Nucleus accumbens (tissue), 56 donors: Measurements from ENCODE around the gene ZNF197.
"Not testable (repeated sequence)": the region's sequence is repeated elsewhere in the genome, so short reads cannot be mapped to it uniquely, and the experiment has no call there.

ENCODE experiments used
- DNase-seq, 56 donors: peaks; one replicate each; lab custom pipeline; 2025; lab: John Stamatoyannopoulos, UW

Gene ZNF197

DNA sequence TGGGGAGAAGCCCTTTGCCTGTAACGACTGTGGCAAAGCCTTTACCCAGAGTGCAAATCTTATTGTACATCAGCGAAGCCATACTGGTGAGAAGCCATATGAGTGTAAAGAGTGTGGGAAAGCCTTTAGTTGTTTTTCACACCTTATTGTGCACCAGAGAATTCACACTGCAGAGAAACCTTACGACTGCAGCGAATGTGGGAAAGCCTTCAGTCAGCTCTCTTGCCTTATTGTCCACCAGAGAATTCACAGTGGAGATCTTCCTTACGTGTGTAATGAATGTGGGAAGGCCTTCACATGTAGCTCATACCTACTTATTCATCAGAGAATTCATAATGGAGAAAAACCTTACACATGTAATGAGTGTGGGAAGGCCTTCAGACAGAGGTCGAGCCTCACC lies 34.6 kb downstream of the ZNF197 start:
- DNase-seq = no peak

- no peak for DNase-seq
These were observed 36.4 kb downstream of the ZNF197 start for GRCh38 chr3:44661189-44661588.

DNA sequence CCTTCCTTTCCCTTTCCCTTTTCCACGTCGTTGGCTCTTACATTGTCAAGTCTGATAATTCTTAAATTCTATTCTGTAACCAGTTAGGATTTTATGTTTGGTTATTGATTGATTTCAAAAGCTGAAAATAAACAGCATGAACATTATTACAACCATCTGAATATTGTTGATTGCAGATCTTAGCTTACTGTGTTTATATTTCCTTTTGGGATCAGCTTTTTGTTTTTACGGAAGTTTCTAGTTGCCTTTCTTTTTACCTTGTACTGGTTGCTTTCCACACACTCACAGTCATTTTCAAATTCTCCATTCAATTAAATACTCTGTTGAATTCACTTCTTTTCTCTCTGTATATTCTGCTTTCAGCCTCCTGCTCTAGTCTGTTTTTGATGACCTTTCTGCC lies 40.3 kb downstream of the ZNF197 start:
- DNase-seq = no peak

DNA sequence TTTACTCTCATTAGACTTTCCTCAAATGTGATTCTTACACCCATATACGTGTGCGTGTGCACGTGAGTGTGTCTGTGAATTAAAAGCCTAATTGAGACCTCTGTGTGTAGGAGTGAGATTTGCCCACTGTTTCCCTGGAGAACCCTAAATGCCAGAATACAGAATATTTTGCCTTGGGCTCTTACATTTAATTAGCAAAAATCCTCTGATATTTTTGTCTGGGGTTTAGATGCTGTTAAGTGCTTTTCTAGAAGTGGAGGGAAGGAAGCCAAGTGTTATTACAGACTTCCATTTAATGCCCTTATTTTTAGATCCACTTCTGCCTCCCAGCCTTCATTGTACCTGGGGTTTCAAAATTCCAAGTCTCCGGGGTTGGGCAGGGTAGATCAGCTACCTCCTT lies 41.5 kb downstream of the ZNF197 start:
- no peak for DNase-seq

- DNase-seq = no peak
These were observed 44.9 kb downstream of the ZNF197 start for GRCh38 chr3:44669760-44670159.

- not testable (repeated sequence) for DNase-seq
These were observed 48.6 kb downstream of the ZNF197 start for GRCh38 chr3:44673466-44673865.

- DNase-seq = no peak
These were observed 49.4 kb downstream of the ZNF197 start for GRCh38 chr3:44674211-44674610.

DNA sequence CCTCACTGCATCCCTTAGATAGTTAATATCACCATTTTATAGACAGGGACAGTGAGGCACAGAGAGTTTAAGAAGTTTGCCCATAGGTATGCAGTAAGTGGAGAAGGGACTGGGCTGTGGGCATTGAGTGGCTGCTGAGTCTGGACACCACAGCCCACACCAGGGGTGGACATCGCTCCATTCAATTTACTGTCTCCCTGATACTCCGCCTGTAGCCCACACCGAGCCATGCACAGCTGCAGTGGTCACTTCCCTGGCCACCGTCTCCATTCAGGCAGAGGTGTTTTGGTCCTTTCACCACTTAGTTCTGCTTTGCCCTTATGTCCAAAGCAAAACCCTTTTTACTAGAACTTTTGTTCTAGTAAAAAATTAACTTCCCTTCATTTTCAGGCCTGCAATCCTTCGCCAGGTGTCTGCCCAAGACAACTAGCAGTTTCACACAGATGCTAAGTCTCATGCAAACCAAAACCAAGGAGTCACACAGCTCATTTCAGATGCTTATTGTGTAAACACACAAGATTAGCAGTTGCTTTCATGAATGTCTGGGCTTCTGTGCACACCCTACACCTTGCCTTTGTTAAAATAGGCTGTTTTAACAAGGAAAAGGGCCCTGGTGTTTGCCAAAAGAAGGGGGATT lies 53.8 kb downstream of the ZNF197 start:
- DNase-seq = no peak

DNA sequence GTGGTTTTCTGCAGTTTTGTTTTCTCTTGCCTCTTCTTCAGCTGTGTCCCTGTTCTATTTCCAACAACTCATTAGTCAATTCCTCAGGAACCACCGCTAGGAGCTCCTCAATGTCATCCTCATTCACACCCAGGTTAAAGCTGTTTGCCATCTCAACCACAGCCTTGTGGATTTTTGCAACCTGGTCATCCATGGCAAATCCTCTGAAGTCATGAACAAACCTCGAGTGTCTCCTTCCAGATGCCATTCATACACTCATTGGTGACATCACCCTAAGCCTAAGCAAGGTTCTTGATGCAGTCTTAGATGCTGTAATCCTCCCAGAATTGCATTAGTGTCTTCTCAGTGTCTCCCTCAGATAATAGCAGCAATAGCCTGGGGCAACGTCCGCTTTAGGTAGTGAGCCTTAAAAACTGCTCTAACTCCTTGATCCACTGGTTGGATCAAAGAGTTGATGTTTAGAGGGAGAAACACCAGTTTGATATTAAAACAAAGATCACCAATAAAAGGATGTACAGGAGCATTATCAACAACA lies 56.2 kb downstream of the ZNF197 start:
- DNase-seq = no peak

DNA sequence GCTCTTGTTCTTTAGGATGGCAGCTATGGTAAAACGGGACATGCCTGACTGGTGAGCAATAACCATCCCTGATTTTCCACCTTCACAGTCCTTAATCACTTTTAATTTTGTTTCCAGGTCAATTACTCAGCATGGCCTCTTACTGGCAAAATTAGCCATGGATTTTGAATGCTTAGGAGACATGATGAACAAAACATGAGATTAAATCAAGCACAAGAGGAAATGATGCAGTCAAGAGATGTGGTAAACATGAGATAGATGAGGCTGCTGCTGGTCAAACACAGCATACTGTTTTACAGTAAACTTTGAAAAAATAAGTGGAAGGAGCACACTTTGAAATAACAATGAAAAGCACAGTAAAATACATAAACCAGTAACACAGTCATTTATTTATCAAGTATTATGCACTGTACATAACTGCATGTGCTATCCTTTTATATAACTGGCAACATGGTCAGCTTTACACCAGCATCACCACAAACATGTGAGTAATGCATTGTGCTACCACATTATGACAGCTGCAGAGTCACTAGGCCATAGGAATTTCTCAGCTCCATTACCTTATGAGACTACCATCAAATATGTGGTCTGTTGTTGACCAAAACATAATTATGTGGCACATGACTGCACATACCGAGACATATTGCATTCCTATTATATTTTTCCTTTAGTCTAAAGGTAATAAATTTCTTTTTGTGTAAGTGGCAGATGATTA lies 57.5 kb downstream of the ZNF197 start:
- DNase-seq = no peak

DNA sequence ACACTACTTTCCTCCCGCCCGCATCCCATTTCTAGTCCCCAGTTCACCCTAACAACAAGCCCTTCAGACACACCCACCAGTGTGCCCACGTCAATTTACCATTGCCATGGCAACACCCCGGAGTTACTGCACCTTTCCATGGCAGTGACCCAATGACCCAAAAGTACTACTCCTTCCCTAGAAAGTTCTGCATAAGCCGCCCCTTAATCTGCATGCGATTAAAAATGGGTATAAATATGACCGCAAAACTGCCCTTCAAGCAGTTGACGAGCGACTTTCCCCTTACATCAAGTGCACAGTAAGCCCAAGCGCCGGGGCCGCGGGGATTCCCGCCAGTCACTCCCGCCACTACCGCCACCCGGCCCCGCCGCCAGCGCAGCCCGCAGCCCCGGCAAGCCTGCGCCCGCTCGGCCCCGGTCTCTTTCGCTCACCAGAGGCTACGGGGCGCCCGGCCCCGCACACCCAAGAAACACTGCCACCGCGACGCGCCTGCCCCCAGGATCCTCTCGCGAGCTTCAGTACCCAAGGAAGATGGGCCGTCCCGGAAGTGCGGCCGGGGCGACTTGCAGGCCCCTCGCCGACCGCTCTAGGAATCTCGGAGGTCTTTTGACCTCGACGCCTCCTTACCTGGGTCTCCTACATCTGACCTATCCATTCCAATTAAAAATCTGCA lies 60.4 kb downstream of the ZNF197 start:
- DNase-seq = peak in 50 of 56 donors; percentile 2 to 80 (median 44)

GRCh38 chr3:44687898-44688297 lies 63.1 kb downstream of the ZNF197 start:
- DNase-seq = no peak
